GM20431 (cell line): ENCODE results near the gene SERAC1.
"Not testable (repeated sequence)": the region's sequence is repeated elsewhere in the genome, so short reads cannot be mapped to it uniquely, and the experiment has no call there.

Source experiments
- in situ Hi-C: fragments of 300-500 bp; cut with MseI, MboI; formaldehyde crosslinking; loops from one replicate; pipeline ENCODE4 v1.15.0; 2020; ENCODE audit warnings: low sequenced_read_pairs; ENCODE audit not compliant: unreplicated experiment

Gene SERAC1

GRCh38 chr6:158168040-158168289 is at the start of gene SERAC1:
Gene SERAC1, minus strand, starts transcription at chr6:158168262. Its CDS starts 9,899 bp downstream, at chr6:158158363.
- in situ Hi-C loops, result no loop called here

- in situ Hi-C loops, result loop anchor here (10.0 to 25.0 kb wide), 2 partner anchors 391 to 773 kb away; no protein-coding TSS in a partner anchor
These were observed 46.0 kb upstream of the SERAC1 start for GRCh38 chr6:158213925-158214674.

- in situ Hi-C loops, result loop anchor here (10.0 to 25.0 kb wide), 2 partner anchors 393 to 776 kb away; no protein-coding TSS in a partner anchor
These were observed 43.4 kb upstream of the SERAC1 start for GRCh38 chr6:158211273-158212055.

- in situ Hi-C loops, result loop anchor here (10.0 to 25.0 kb wide), 2 partner anchors 395 to 778 kb away; no protein-coding TSS in a partner anchor
These were observed 41.7 kb upstream of the SERAC1 start for GRCh38 chr6:158209582-158210333.

GRCh38 chr6:158208226-158209030 is 40.4 kb upstream of the SERAC1 start:
- in situ Hi-C loops, result loop anchor here (25.0 kb wide), 1 partner anchor 779 kb away; no protein-coding TSS in a partner anchor

- in situ Hi-C loops, result loop anchor here (25.0 kb wide), 1 partner anchor 780 kb away; no protein-coding TSS in a partner anchor
These were observed 39.3 kb upstream of the SERAC1 start for GRCh38 chr6:158207422-158207788.

- in situ Hi-C loops, result loop anchor here (25.0 kb wide), 1 partner anchor 780 kb away; no protein-coding TSS in a partner anchor
These were observed 38.8 kb upstream of the SERAC1 start for GRCh38 chr6:158206740-158207421.

- in situ Hi-C loops, result loop anchor here (25.0 kb wide), 1 partner anchor 782 kb away; no protein-coding TSS in a partner anchor
These were observed 37.3 kb upstream of the SERAC1 start for GRCh38 chr6:158205169-158205944.

- in situ Hi-C loops, result no loop called here
These were observed 30.4 kb upstream of the SERAC1 start for GRCh38 chr6:158198461-158198860.

- in situ Hi-C loops, result no loop called here
These were observed 26.6 kb upstream of the SERAC1 start for GRCh38 chr6:158194487-158195280.

- in situ Hi-C loops, result no loop called here
These were observed 23.7 kb upstream of the SERAC1 start for GRCh38 chr6:158191761-158192160.

- in situ Hi-C loops, result no loop called here
These were observed 23.0 kb upstream of the SERAC1 start for GRCh38 chr6:158191032-158191431.

GRCh38 chr6:158188591-158188990 is 20.5 kb upstream of the SERAC1 start:
- in situ Hi-C loops, result no loop called here

- in situ Hi-C loops, result no loop called here
These were observed 17.8 kb upstream of the SERAC1 start for GRCh38 chr6:158185729-158186456.

GRCh38 chr6:158184608-158185007 is 16.5 kb upstream of the SERAC1 start:
- in situ Hi-C loops, result no loop called here

GRCh38 chr6:158183174-158183972 is 15.3 kb upstream of the SERAC1 start:
- in situ Hi-C loops, result not testable (repeated sequence)
